HepG2 (cell line): ENCODE results near the gene FAM3A. TPM values are rescaled to one million over a fixed set of nuclear protein-coding genes. Genes with fewer than 3 reads are reported as not detected.
A peak's percentile ranks its signal among the peaks of the same experiment; 100 is the strongest.

Source experiments
- ARID2 ChIP-seq: sonication (generic); formaldehyde crosslinking; IDR thresholded peaks from 2 replicates; pipeline ENCODE4 v1.8.1; 2022; ENCODE audit warnings: mild to moderate bottlenecking, missing genetic modification reagents, borderline replicate concordance
- DR1 ChIP-seq: sonication (generic); formaldehyde crosslinking; IDR thresholded peaks from 2 replicates; pipeline ENCODE4 v1.8.0; 2021; ENCODE audit warnings: mild to moderate bottlenecking, missing genetic modification reagents, inconsistent platforms
- KDM4B ChIP-seq: sonication (generic); formaldehyde crosslinking; IDR thresholded peaks from 2 replicates; pipeline ENCODE4 v1.4.0; 2020; ENCODE audit warnings: missing genetic modification reagents
- KLF6 ChIP-seq: IDR thresholded peaks from 2 replicates; pipeline ENCODE4 v1.8.0; 2016; ENCODE audit warnings: missing biosample characterization, missing genetic modification reagents
- MEIS1 ChIP-seq: sonication (generic); formaldehyde crosslinking; IDR thresholded peaks from 2 replicates; pipeline ENCODE4 v1.9.0; 2021; ENCODE audit warnings: mild to moderate bottlenecking, missing genetic modification reagents, moderate library complexity, borderline replicate concordance
- NFE2L2 ChIP-seq: fragments of 150-350 bp; IDR thresholded peaks from 2 replicates; pipeline ENCODE4 v1.6.1; 2014; ENCODE audit warnings: low read length
- NFYB ChIP-seq: sonication (generic); formaldehyde crosslinking; IDR thresholded peaks from 2 replicates; pipeline ENCODE4 v1.4.0; 2020; ENCODE audit warnings: missing genetic modification reagents
- SAP130 ChIP-seq: IDR thresholded peaks from 2 replicates; pipeline ENCODE4 v1.6.1; 2016; ENCODE audit warnings: low read depth
- STAG1 ChIP-seq: sonication (generic); formaldehyde crosslinking; IDR thresholded peaks from 2 replicates; pipeline ENCODE4 v1.4.0; 2020; ENCODE audit warnings: missing genetic modification reagents
- TBX2 ChIP-seq: sonication (generic); formaldehyde crosslinking; IDR thresholded peaks from 2 replicates; pipeline ENCODE4 v1.5.0; 2020; ENCODE audit warnings: missing genetic modification reagents, mild to moderate bottlenecking, borderline replicate concordance
- TEAD3 ChIP-seq: optimal IDR thresholded peaks from 2 replicates; pipeline ENCODE3; 2016; ENCODE audit warnings: borderline replicate concordance
- ZBTB8A ChIP-seq: sonication (generic); formaldehyde crosslinking; IDR thresholded peaks from 2 replicates; pipeline ENCODE4 v1.4.0; 2020; ENCODE audit warnings: mild to moderate bottlenecking, low read depth, missing genetic modification reagents, borderline replicate concordance
- ZFP90 ChIP-seq: sonication (generic); formaldehyde crosslinking; IDR thresholded peaks from 2 replicates; pipeline ENCODE4 v1.8.0; 2022; ENCODE audit warnings: missing genetic modification reagents, mild to moderate bottlenecking, inconsistent platforms, borderline replicate concordance
- ZFY ChIP-seq: sonication (generic); formaldehyde crosslinking; IDR thresholded peaks from 2 replicates; pipeline ENCODE4 v1.4.0; 2020; ENCODE audit warnings: missing genetic modification reagents
- ZNF30 ChIP-seq: sonication (generic); formaldehyde crosslinking; IDR thresholded peaks from 2 replicates; pipeline ENCODE4 v1.5.0; 2020; ENCODE audit warnings: mild to moderate bottlenecking, missing genetic modification reagents
- ZNF451 ChIP-seq: sonication (generic); formaldehyde crosslinking; IDR thresholded peaks from 2 replicates; pipeline ENCODE4 v1.5.0; 2020; ENCODE audit warnings: mild to moderate bottlenecking, missing genetic modification reagents
- ZNF557 ChIP-seq: sonication (generic); formaldehyde crosslinking; IDR thresholded peaks from 2 replicates; pipeline ENCODE4 v1.4.0; 2020; ENCODE audit warnings: missing genetic modification reagents
- ZNF713 ChIP-seq: sonication (generic); formaldehyde crosslinking; IDR thresholded peaks from 2 replicates; pipeline ENCODE4 v1.4.0; 2020; ENCODE audit warnings: mild to moderate bottlenecking, missing genetic modification reagents
- ZNF792 ChIP-seq: IDR thresholded peaks from 2 replicates; pipeline ENCODE4 v1.6.1; 2016
- ZSCAN12 ChIP-seq: sonication (generic); formaldehyde crosslinking; IDR thresholded peaks from 2 replicates; pipeline ENCODE4 v1.9.0; 2021; ENCODE audit warnings: mild to moderate bottlenecking, missing genetic modification reagents
- polyA plus RNA-seq, 8 experiments: library from polyadenylated mRNA; depleted of rRNA in 3 of 8; stranded (reverse) in 7 of 8; unstranded in 1 of 8; fragments of >200 nt; fragmentation: Illumina TruSeq in 4 of 8; extraction: Trizol in 4 of 8; gene quantifications; 2 replicates each; pipeline versions ENCODE4 v1.2.1 to v1.2.3, GENCODE V29; 2011 to 2016; ENCODE audit warnings: low read depth in 4 of 8, missing spikeins in 1 of 8, mixed read lengths in 1 of 8; ENCODE audit not compliant: insufficient read depth in 1 of 8
- total RNA-seq, 5 experiments: library from RNA; depleted of rRNA; stranded (reverse); fragments of >200 nt; fragmentation: Illumina TruSeq; extraction: Trizol; gene quantifications; 2 replicates each; pipeline ENCODE4 v1.2.3, GENCODE V29; 2016; ENCODE audit warnings: low read depth in 1 of 5
- TF ChIP-seq, protein P1 (sequence below): IDR thresholded peaks from 2 replicates; pipeline ENCODE4 v1.6.1; 2016; ENCODE audit warnings: mild to moderate bottlenecking
- TF ChIP-seq, protein P2 (sequence below): sonication (generic); formaldehyde crosslinking; IDR thresholded peaks from 2 replicates; pipeline ENCODE4 v1.4.0; 2020; ENCODE audit warnings: missing genetic modification reagents
- TF ChIP-seq, protein P3 (sequence below): sonication (generic); formaldehyde crosslinking; IDR thresholded peaks from 2 replicates; pipeline ENCODE4 v1.5.1; 2020; ENCODE audit warnings: mild to moderate bottlenecking, missing genetic modification reagents, borderline replicate concordance
- TF ChIP-seq, protein P4 (sequence below): IDR thresholded peaks from 2 replicates; pipeline ENCODE4 v1.6.1; 2016; ENCODE audit warnings: missing biosample characterization, missing genetic modification reagents, low read depth

Gene FAM3A
- total and polyA plus RNA-seq, 2 of the 13 experiments (the other 11 are each of a cell fraction or from before 2014, with no cell fraction given) = 11.2 to 22.7 TPM

DNA sequence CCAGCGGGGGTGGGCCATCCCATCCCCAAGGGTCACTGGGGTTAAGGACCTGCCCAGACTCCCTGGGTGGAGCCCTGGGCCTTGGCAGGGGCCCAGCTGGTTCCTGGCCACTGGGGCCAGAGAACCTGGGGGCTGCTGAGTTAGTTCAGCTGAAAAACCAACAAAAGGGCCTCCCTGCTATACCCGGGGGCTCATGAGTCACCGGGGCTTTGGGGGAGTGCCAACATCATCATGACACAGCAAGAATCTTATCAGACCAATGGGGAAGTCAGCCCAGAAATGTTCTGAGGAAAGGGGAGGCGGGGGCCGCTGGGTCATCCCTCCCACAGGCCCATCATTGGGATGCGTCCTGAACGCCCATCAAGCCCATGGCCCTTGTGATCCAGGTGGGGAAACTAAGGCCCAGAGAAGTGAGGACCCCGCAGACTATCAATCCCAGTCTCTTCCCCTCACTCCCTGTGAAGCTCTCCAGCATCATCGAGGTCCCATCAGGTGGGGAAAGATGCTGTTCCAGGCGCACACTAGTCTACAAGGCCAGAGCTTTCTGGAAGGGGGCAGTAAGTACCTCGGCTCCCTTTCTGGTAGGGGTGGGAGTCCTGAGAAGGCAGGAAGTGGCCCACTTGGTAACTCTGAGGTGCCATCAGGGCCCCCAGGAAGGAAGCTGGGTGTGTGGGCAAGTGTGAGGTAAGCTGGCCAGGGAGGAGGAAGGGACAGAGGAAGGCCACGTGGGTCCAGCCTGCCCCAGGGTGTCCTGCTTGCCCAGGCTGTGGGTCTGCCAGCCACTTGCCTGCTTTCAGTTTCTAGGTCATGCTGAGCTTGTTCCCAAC lies 26.1 kb upstream of the FAM3A start (continued):
- TF ChIP-seq ZFY (CRISPR knock-in tag) (peak; percentile 42), TBX2 (CRISPR knock-in tag) (no peak), SAP130 (CRISPR knock-in tag) (peak; percentile 82), ZSCAN12 (CRISPR knock-in tag) (no peak), KDM4B (CRISPR knock-in tag) (0 out of 2 replicates have a peak, but pooled peaks have one; percentile 43), STAG1 (CRISPR knock-in tag) (no peak), ZNF30 (CRISPR knock-in tag) (no peak), ZBTB8A (CRISPR knock-in tag) (no peak), KLF6 (CRISPR knock-in tag) (no peak), NFYB (no peak), NFE2L2 (peak; percentile 98), ZNF451 (CRISPR knock-in tag) (no peak), DR1 (CRISPR knock-in tag) (no peak), ZNF792 (CRISPR knock-in tag) (no peak), TEAD3 (CRISPR knock-in tag) (no peak), ZNF713 (CRISPR knock-in tag) (no peak), ZNF557 (CRISPR knock-in tag) (0 out of 2 replicates have a peak, but pooled peaks have one; percentile 38), ZFP90 (CRISPR knock-in tag) (no peak), MEIS1 (CRISPR knock-in tag) (no peak), ARID2 (CRISPR knock-in tag) (peak; percentile 38; the same call in 1 of the 2 replicates)
- TF ChIP-seq, protein P1, sequence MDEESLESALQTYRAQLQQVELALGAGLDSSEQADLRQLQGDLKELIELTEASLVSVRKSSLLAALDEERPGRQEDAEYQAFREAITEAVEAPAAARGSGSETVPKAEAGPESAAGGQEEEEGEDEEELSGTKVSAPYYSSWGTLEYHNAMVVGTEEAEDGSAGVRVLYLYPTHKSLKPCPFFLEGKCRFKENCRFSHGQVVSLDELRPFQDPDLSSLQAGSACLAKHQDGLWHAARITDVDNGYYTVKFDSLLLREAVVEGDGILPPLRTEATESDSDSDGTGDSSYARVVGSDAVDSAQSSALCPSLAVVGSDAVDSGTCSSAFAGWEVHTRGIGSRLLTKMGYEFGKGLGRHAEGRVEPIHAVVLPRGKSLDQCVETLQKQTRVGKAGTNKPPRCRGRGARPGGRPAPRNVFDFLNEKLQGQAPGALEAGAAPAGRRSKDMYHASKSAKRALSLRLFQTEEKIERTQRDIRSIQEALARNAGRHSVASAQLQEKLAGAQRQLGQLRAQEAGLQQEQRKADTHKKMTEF = no peak
- TF ChIP-seq, protein P2, sequence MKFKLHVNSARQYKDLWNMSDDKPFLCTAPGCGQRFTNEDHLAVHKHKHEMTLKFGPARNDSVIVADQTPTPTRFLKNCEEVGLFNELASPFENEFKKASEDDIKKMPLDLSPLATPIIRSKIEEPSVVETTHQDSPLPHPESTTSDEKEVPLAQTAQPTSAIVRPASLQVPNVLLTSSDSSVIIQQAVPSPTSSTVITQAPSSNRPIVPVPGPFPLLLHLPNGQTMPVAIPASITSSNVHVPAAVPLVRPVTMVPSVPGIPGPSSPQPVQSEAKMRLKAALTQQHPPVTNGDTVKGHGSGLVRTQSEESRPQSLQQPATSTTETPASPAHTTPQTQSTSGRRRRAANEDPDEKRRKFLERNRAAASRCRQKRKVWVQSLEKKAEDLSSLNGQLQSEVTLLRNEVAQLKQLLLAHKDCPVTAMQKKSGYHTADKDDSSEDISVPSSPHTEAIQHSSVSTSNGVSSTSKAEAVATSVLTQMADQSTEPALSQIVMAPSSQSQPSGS (CRISPR knock-in tag) = 0 out of 2 replicates have a peak, but pooled peaks have one; percentile 27
- TF ChIP-seq, protein P3, sequence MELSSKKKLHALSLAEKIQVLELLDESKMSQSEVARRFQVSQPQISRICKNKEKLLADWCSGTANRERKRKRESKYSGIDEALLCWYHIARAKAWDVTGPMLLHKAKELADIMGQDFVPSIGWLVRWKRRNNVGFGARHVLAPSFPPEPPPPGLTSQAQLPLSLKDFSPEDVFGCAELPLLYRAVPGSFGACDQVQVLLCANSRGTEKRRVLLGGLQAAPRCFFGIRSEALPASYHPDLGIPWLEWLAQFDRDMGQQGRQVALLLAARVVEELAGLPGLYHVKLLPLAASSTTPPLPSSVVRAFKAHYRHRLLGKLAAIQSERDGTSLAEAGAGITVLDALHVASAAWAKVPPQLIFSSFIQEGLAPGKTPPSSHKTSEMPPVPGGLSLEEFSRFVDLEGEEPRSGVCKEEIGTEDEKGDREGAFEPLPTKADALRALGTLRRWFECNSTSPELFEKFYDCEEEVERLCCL = no peak
- TF ChIP-seq, protein P4, sequence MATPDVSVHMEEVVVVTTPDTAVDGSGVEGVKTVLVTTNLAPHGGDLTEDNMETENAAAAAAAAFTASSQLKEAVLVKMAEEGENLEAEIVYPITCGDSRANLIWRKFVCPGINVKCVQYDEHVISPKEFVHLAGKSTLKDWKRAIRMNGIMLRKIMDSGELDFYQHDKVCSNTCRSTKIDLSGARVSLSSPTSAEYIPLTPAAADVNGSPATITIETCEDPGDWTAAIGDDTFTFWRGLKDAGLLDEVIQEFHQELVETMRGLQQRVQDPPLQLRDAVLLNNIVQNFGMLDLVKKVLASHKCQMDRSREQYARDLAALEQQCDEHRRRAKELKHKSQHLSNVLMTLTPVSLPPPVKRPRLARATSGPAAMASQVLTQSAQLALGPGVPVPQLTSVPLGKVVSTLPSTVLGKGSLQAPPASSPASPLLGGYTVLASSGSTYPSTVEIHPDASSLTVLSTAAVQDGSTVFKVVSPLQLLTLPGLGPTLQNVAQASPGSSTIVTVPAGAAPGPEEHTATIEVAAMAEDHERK (CRISPR knock-in tag) = no peak
